WTC11 (cell line): Measurements from ENCODE around the gene PSME2. TPM values are rescaled to one million over a fixed set of nuclear protein-coding genes. Genes with fewer than 3 reads are reported as not detected.
A peak's percentile ranks its signal among the peaks of the same experiment; 100 is the strongest.

Experiments used
- CREB1 ChIP-seq: sonication (generic); formaldehyde crosslinking; IDR thresholded peaks from 2 replicates; pipeline ENCODE4 v1.8.0; 2023; ENCODE audit warnings: mild to moderate bottlenecking, missing genetic modification reagents
- FOXJ3 ChIP-seq: sonication (generic); formaldehyde crosslinking; IDR thresholded peaks from 2 replicates; pipeline ENCODE4 v1.9.0; 2021; ENCODE audit warnings: missing genetic modification reagents, mild to moderate bottlenecking, borderline replicate concordance
- HMGA2 ChIP-seq: fragments of 250-450 bp; sonication (Bioruptor Pico); IDR thresholded peaks from 2 replicates; pipeline ENCODE4 v1.4.0; 2021; ENCODE audit warnings: mild to moderate bottlenecking, moderate library complexity
- JUN ChIP-seq: sonication (generic); formaldehyde crosslinking; IDR thresholded peaks from 2 replicates; pipeline ENCODE4 v1.8.0; 2023; ENCODE audit warnings: mild to moderate bottlenecking, missing genetic modification reagents
- NFE2L1 ChIP-seq: sonication (generic); formaldehyde crosslinking; IDR thresholded peaks from 2 replicates; pipeline ENCODE4 v1.8.1; 2023; ENCODE audit warnings: missing genetic modification reagents
- OVOL2 ChIP-seq: fragments of 250-450 bp; sonication (Bioruptor Pico); IDR thresholded peaks from 2 replicates; pipeline ENCODE4 v1.9.0; 2021; ENCODE audit warnings: mild to moderate bottlenecking, borderline replicate concordance
- RORB ChIP-seq: fragments of 250-450 bp; sonication (Bioruptor Pico); IDR thresholded peaks from 2 replicates; pipeline ENCODE4 v1.9.0; 2021; ENCODE audit warnings: mild to moderate bottlenecking
- TCF7 ChIP-seq: sonication (generic); formaldehyde crosslinking; IDR thresholded peaks from 2 replicates; pipeline ENCODE4 v1.8.0; 2022; ENCODE audit warnings: mild to moderate bottlenecking, low read depth, missing genetic modification reagents, moderate library complexity
- ZNF121 ChIP-seq: sonication (generic); formaldehyde crosslinking; IDR thresholded peaks from 2 replicates; pipeline ENCODE4 v1.8.0; 2023; ENCODE audit warnings: missing genetic modification reagents
- ZNF671 ChIP-seq: fragments of 250-450 bp; sonication (Bioruptor Pico); IDR thresholded peaks from 2 replicates; pipeline ENCODE4 v1.8.0; 2021; ENCODE audit warnings: mild to moderate bottlenecking
- total RNA-seq: library from RNA; stranded (reverse); gene quantifications from 3 replicates; pipeline ENCODE4 v1.2.3, GENCODE V29; 2021
- TF ChIP-seq, protein P1 (sequence below): fragments of 250-450 bp; sonication (Bioruptor Pico); conservative IDR thresholded peaks from 2 replicates; pipeline ENCODE4 v1.9.0; 2021; ENCODE audit warnings: mild to moderate bottlenecking
- TF ChIP-seq, protein P2 (sequence below): fragments of 250-450 bp; sonication (Bioruptor Pico); IDR thresholded peaks from 2 replicates; pipeline ENCODE4 v1.9.0; 2021; ENCODE audit warnings: mild to moderate bottlenecking
- TF ChIP-seq, protein P3 (sequence below): fragments of 250-450 bp; sonication (Bioruptor Pico); IDR thresholded peaks from 2 replicates; pipeline ENCODE4 v1.9.0; 2021; ENCODE audit warnings: mild to moderate bottlenecking, borderline replicate concordance
- TF ChIP-seq, protein P4 (sequence below): fragments of 250-450 bp; sonication (Bioruptor Pico); IDR thresholded peaks from 2 replicates; pipeline ENCODE4 v1.9.0; 2021; ENCODE audit warnings: mild to moderate bottlenecking
- TF ChIP-seq, protein P5 (sequence below): sonication (generic); formaldehyde crosslinking; IDR thresholded peaks from 2 replicates; pipeline ENCODE4 v1.8.0; 2022; ENCODE audit warnings: mild to moderate bottlenecking, missing genetic modification reagents
- TF ChIP-seq, protein P6 (sequence below): fragments of 200-600 bp; IDR thresholded peaks from 2 replicates; pipeline ENCODE4 v1.8.0; 2022; ENCODE audit warnings: antibody characterized with exemption
- TF ChIP-seq, protein P7 (sequence below): sonication (generic); formaldehyde crosslinking; IDR thresholded peaks from 2 replicates; pipeline ENCODE4 v1.8.0; 2022; ENCODE audit warnings: mild to moderate bottlenecking, missing genetic modification reagents
- TF ChIP-seq, protein P8 (sequence below): sonication (generic); formaldehyde crosslinking; IDR thresholded peaks from 2 replicates; pipeline ENCODE4 v1.8.0; 2023; ENCODE audit warnings: mild to moderate bottlenecking, missing genetic modification reagents
- TF ChIP-seq, protein P9 (sequence below): sonication (generic); formaldehyde crosslinking; IDR thresholded peaks from 2 replicates; pipeline ENCODE4 v1.8.0; 2022; ENCODE audit warnings: mild to moderate bottlenecking, missing genetic modification reagents

PSME2 gene
- total RNA-seq, 1 experiment from 2014 or later = 103 TPM

DNA sequence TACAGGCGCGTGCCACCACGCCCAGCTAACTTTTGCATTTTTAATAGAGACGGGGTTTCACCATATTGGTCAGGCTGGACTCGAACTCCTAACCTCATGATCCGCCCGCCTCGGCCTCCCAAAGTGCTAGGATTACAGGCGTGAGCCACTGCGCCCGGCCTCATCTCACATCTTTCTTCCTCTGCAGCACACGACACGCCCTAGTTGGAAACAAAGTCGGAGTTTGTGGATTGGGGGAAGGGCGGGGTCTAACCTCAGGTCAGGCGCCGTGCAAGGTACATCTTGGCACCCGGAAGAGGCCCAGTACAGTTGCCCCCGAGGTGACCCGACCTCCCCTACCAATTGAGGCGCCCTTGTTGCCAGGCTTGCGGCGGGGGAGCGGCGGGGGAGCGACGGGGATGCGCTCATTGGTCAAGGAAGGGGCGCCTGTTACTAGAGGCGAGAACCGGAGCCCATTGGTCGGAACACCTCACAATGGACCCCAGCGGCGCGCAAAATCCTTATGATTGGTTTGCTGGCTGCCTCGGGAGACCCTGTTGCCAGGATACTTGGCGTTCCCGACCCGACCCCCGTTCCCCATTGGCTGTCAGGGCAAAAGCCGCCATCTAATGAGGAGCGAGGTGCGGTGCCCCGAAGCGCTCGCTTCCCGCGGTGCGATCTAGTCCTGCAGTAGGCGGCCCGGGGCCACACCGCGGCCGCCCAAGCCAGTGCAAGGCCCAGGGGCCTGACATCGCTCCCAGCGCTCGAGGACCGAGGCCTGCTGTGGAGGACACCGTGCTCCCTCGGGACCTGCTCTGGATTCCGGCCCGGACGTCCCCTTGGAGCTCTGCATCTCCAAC is 25.2 kb upstream of the PSME2 start, which contains the start of gene REC8 (continued):
- TF ChIP-seq, protein P1, sequence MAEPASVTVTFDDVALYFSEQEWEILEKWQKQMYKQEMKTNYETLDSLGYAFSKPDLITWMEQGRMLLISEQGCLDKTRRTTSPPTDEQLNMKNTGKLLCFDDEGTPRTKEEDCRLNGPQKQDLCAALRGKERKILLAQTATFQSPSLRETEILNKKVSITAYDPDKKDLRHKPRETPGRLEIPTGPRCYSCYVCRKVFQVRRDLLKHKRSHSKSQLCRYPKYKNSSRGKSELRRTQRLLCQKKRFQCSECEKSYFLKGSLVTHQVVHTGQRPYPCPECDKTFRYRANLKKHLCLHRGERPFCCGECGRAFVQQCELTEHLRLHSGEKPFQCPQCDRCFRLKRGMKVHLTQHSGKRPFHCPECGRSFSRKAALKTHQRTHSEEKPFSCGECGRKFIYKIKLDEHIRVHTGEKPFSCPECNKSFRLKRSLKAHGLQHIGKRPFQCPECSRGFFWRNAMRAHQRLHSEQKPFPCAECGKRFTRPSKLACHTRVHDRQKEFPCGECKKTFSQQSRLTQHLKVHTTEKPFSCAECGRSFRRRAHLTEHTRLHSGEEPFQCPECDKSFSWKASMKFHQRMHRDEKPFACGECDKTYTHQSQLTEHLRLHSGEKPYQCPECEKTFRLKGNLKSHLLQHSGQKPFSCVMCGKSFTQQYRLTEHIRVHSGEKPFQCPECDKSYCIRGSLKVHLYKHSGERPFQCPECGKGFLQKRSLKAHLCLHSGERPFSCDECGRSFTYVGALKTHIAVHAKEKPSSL (CRISPR knock-in tag) = no peak
- no peak for TF ChIP-seq RORB (CRISPR knock-in tag)
- TF ChIP-seq JUN = no peak
- no peak for TF ChIP-seq HMGA2 (CRISPR knock-in tag)
- no peak for TF ChIP-seq ZNF671
- TF ChIP-seq, protein P2, sequence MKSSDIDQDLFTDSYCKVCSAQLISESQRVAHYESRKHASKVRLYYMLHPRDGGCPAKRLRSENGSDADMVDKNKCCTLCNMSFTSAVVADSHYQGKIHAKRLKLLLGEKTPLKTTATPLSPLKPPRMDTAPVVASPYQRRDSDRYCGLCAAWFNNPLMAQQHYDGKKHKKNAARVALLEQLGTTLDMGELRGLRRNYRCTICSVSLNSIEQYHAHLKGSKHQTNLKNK (CRISPR knock-in tag) = no peak
- TF ChIP-seq, protein P3, sequence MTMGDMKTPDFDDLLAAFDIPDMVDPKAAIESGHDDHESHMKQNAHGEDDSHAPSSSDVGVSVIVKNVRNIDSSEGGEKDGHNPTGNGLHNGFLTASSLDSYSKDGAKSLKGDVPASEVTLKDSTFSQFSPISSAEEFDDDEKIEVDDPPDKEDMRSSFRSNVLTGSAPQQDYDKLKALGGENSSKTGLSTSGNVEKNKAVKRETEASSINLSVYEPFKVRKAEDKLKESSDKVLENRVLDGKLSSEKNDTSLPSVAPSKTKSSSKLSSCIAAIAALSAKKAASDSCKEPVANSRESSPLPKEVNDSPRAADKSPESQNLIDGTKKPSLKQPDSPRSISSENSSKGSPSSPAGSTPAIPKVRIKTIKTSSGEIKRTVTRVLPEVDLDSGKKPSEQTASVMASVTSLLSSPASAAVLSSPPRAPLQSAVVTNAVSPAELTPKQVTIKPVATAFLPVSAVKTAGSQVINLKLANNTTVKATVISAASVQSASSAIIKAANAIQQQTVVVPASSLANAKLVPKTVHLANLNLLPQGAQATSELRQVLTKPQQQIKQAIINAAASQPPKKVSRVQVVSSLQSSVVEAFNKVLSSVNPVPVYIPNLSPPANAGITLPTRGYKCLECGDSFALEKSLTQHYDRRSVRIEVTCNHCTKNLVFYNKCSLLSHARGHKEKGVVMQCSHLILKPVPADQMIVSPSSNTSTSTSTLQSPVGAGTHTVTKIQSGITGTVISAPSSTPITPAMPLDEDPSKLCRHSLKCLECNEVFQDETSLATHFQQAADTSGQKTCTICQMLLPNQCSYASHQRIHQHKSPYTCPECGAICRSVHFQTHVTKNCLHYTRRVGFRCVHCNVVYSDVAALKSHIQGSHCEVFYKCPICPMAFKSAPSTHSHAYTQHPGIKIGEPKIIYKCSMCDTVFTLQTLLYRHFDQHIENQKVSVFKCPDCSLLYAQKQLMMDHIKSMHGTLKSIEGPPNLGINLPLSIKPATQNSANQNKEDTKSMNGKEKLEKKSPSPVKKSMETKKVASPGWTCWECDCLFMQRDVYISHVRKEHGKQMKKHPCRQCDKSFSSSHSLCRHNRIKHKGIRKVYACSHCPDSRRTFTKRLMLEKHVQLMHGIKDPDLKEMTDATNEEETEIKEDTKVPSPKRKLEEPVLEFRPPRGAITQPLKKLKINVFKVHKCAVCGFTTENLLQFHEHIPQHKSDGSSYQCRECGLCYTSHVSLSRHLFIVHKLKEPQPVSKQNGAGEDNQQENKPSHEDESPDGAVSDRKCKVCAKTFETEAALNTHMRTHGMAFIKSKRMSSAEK (CRISPR knock-in tag) = no peak
- TF ChIP-seq CREB1 = no peak
- TF ChIP-seq OVOL2 (CRISPR knock-in tag) = no peak
- TF ChIP-seq, protein P4, sequence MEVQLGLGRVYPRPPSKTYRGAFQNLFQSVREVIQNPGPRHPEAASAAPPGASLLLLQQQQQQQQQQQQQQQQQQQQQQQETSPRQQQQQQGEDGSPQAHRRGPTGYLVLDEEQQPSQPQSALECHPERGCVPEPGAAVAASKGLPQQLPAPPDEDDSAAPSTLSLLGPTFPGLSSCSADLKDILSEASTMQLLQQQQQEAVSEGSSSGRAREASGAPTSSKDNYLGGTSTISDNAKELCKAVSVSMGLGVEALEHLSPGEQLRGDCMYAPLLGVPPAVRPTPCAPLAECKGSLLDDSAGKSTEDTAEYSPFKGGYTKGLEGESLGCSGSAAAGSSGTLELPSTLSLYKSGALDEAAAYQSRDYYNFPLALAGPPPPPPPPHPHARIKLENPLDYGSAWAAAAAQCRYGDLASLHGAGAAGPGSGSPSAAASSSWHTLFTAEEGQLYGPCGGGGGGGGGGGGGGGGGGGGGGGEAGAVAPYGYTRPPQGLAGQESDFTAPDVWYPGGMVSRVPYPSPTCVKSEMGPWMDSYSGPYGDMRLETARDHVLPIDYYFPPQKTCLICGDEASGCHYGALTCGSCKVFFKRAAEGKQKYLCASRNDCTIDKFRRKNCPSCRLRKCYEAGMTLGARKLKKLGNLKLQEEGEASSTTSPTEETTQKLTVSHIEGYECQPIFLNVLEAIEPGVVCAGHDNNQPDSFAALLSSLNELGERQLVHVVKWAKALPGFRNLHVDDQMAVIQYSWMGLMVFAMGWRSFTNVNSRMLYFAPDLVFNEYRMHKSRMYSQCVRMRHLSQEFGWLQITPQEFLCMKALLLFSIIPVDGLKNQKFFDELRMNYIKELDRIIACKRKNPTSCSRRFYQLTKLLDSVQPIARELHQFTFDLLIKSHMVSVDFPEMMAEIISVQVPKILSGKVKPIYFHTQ = no peak
- no peak for TF ChIP-seq NFE2L1 (CRISPR knock-in tag)
- TF ChIP-seq, protein P5, sequence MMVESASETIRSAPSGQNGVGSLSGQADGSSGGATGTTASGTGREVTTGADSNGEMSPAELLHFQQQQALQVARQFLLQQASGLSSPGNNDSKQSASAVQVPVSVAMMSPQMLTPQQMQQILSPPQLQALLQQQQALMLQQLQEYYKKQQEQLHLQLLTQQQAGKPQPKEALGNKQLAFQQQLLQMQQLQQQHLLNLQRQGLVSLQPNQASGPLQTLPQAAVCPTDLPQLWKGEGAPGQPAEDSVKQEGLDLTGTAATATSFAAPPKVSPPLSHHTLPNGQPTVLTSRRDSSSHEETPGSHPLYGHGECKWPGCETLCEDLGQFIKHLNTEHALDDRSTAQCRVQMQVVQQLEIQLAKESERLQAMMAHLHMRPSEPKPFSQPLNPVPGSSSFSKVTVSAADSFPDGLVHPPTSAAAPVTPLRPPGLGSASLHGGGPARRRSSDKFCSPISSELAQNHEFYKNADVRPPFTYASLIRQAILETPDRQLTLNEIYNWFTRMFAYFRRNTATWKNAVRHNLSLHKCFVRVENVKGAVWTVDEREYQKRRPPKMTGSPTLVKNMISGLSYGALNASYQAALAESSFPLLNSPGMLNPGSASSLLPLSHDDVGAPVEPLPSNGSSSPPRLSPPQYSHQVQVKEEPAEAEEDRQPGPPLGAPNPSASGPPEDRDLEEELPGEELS (CRISPR knock-in tag) = peak; percentile 17; the same call in 1 of the 2 replicates
- no peak for TF ChIP-seq FOXJ3 (CRISPR knock-in tag)
- TF ChIP-seq, protein P6, sequence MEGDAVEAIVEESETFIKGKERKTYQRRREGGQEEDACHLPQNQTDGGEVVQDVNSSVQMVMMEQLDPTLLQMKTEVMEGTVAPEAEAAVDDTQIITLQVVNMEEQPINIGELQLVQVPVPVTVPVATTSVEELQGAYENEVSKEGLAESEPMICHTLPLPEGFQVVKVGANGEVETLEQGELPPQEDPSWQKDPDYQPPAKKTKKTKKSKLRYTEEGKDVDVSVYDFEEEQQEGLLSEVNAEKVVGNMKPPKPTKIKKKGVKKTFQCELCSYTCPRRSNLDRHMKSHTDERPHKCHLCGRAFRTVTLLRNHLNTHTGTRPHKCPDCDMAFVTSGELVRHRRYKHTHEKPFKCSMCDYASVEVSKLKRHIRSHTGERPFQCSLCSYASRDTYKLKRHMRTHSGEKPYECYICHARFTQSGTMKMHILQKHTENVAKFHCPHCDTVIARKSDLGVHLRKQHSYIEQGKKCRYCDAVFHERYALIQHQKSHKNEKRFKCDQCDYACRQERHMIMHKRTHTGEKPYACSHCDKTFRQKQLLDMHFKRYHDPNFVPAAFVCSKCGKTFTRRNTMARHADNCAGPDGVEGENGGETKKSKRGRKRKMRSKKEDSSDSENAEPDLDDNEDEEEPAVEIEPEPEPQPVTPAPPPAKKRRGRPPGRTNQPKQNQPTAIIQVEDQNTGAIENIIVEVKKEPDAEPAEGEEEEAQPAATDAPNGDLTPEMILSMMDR = no peak
- TF ChIP-seq TCF7 (CRISPR knock-in tag) = no peak
- TF ChIP-seq, protein P7, sequence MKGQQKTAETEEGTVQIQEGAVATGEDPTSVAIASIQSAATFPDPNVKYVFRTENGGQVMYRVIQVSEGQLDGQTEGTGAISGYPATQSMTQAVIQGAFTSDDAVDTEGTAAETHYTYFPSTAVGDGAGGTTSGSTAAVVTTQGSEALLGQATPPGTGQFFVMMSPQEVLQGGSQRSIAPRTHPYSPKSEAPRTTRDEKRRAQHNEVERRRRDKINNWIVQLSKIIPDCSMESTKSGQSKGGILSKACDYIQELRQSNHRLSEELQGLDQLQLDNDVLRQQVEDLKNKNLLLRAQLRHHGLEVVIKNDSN (CRISPR knock-in tag) = no peak
- TF ChIP-seq, protein P8, sequence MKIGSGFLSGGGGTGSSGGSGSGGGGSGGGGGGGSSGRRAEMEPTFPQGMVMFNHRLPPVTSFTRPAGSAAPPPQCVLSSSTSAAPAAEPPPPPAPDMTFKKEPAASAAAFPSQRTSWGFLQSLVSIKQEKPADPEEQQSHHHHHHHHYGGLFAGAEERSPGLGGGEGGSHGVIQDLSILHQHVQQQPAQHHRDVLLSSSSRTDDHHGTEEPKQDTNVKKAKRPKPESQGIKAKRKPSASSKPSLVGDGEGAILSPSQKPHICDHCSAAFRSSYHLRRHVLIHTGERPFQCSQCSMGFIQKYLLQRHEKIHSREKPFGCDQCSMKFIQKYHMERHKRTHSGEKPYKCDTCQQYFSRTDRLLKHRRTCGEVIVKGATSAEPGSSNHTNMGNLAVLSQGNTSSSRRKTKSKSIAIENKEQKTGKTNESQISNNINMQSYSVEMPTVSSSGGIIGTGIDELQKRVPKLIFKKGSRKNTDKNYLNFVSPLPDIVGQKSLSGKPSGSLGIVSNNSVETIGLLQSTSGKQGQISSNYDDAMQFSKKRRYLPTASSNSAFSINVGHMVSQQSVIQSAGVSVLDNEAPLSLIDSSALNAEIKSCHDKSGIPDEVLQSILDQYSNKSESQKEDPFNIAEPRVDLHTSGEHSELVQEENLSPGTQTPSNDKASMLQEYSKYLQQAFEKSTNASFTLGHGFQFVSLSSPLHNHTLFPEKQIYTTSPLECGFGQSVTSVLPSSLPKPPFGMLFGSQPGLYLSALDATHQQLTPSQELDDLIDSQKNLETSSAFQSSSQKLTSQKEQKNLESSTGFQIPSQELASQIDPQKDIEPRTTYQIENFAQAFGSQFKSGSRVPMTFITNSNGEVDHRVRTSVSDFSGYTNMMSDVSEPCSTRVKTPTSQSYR (CRISPR knock-in tag) = no peak
- TF ChIP-seq, protein P9, sequence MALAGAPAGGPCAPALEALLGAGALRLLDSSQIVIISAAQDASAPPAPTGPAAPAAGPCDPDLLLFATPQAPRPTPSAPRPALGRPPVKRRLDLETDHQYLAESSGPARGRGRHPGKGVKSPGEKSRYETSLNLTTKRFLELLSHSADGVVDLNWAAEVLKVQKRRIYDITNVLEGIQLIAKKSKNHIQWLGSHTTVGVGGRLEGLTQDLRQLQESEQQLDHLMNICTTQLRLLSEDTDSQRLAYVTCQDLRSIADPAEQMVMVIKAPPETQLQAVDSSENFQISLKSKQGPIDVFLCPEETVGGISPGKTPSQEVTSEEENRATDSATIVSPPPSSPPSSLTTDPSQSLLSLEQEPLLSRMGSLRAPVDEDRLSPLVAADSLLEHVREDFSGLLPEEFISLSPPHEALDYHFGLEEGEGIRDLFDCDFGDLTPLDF (CRISPR knock-in tag) = 0 out of 2 replicates have a peak, but pooled peaks have one; percentile 51
- TF ChIP-seq ZNF121 = peak; percentile 0; the same call in 1 of the 2 replicates
